Right kidney (tissue), 1 donor: ENCODE data around the gene LRRTM4.
"Not testable (repeated sequence)": the region's sequence is repeated elsewhere in the genome, so short reads cannot be mapped to it uniquely, and the experiment has no call there.

Experiments used
- DNase-seq: peaks from one replicate; pipeline ENCODE4 v3.0.0-alpha.2; 2016

LRRTM4 gene

DNA sequence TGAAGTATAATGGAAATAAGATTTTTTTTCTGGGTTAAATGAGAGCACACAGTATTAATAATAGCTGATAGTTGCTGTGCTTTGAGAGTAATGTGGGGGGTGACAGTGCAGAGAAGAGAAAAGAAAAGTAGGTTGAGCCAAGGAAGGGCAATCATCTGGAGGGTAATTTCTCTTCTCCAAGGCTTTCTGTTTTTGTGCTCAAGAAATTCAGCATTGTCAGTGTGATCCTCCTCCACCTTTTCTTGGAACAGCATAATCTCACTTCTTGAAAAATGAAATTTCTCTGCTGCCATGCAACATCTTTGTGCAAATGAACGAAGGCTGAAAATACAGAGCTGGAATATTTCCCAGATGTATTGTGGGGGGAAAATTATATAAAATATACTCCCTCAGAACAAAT is 673.1 kb downstream of the LRRTM4 start:
- DNase-seq: no peak

DNA sequence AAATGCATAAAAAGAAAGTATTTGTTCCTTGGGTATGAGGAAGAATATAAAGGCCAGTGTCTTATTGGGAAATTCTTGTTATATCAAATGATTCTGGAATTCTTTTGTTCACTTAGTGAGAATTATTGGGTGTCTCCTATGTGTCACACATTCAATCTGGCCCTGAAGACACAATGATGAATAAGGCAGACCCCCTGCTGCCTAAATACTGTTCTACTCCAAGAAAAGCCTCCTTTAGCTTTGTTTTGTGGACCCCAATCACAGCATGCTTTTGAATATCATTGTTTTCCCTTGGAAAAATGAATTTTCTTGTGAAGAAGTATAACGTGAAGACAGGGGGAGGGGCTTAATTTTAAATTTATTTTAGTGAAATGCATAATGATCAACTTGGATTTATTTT is 682.4 kb downstream of the LRRTM4 start:
- no peak for DNase-seq

- DNase-seq: no peak
Measured at GRCh38 chr2:76829374-76830234, 692.6 kb downstream of the LRRTM4 start.

- DNase-seq: no peak
Measured at GRCh38 chr2:76826691-76827090, 695.5 kb downstream of the LRRTM4 start.

- DNase-seq: no peak
Measured at GRCh38 chr2:76825140-76825970, 696.8 kb downstream of the LRRTM4 start.

DNA sequence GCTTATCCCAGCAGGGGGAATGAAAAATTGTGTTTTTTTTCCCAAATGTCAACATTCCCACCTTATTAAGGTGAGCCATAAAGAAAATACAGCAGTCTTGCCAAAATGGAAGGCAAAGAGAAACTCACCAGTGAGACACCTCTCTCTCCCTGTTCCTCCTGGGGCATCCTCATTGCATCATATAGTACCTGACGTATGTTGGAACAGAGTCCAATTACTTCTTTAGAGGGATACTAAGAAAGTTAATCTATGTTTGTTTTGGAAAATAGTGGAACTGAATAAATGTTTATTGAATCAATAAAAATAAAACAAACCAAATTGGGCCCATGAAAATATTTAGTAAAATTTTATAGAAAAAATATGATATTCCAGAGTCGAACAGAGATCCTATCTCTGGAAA is 700.4 kb downstream of the LRRTM4 start:
- DNase-seq: no peak

DNA sequence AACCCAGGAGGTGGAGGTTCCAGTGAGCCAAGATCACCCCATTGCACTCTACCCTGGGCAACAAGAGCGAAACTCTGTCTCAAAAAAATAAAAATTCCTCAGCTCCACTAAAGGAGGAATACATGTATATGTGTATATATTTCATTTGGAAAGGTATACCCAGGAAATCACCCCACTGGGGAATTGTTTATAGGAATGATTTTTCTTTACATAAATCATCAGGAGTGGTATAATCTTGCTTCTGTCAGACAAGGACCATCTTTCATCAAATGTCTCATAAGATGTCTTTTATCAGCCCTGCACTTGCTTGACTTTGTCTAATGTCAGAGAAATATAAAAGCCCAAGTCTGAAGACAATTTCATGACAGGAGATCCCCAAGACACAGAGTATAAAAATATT is 709.1 kb downstream of the LRRTM4 start:
- DNase-seq: no peak

GRCh38 chr2:76812156-76812555 is 710.0 kb downstream of the LRRTM4 start:
- DNase-seq: peak; percentile 28

DNA sequence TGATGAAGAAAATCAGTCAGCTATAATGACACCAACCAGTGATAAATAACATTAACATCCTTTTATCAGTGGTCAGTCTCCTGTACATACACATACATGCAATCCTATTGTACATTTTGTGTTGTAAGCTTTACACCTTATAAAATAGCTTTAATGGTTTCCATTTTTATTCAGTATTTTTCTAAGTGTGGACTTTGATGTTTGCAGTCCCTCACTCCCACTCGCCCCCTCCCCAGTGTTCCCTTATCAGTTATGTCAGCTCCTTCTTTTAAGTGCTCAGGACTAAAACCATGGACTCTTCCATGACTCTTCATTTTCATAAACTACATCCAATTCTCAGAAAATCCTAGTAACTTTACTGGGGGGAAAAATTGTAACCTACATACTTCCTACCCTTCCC is 713.0 kb downstream of the LRRTM4 start:
- DNase-seq: peak; percentile 14

GRCh38 chr2:76808732-76809131 is 713.4 kb downstream of the LRRTM4 start:
- DNase-seq: peak; percentile 4

DNA sequence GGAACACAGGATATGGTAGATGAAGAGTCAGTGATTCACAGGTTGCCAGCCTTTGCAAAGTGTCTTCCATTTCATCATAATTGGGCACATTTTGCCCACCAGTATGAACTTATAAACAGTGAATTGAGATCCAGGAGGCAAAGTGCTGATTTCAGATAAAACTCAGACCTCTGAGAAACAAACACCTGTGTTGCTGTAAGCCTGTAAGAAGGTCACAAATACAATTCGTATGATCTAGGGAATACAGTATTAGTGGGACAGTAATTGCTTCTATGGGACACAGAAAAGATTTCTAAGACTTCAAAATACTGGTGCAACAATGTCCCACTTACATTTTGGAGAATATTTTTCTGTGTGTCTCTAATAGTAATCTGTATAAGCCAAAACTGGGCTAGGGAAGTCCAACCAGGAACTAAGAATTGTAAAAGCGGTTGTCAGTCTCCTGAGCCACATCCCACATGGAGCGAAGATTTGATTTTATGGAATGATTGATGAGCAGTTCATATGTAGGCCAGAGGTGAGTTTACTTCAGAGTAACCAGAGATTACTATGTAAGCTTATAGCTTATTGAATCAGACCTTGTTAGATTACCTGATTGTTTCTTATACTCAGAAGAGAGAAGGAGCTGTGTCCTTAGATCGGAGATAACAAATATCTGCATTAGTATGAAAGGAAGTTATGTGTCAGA is 728.4 kb downstream of the LRRTM4 start:
- no peak for DNase-seq

GRCh38 chr2:76781313-76781712 is 740.9 kb downstream of the LRRTM4 start:
- DNase-seq: not testable (repeated sequence)

GRCh38 chr2:76763276-76763675 is 758.9 kb downstream of the LRRTM4 start:
- no peak for DNase-seq

- DNase-seq: no peak
Measured at GRCh38 chr2:76760367-76760704, 761.8 kb downstream of the LRRTM4 start.

DNA sequence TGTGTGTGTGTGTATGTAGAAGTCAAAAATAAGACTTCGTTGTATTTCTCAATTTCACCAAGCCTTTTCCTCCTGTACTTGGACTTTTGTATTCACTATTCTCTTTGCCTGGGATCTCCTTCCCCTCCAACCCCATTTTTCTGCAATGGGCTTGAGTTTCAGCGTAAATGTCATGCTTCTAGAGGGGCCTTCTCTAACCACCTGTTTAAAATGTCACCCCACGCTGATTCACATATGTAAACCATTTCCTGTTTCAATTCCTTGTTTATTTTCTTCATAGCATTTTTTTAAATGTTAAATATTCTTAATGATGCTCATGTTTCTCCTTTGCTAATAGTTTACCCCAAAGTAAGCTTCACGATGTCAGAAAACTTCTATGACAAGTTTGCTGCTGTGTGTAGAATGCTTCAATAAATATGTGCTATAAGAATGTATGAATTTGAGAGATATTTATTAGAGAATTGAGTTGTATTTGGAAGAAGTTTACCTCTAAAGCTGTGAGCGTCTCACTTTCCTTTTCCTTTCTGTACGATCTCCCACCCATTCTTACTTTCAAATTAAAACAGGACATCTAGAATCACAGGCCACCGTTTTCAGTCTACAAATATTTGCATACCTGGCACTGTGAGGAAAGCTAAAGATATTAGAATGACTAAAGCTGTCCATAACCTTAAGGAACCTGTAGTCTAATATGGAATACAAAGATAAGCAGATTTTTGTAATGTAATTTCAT is 762.4 kb downstream of the LRRTM4 start:
- DNase-seq: no peak

- DNase-seq: no peak
Measured at GRCh38 chr2:76752506-76752905, 769.7 kb downstream of the LRRTM4 start.

- DNase-seq: no peak
Measured at GRCh38 chr2:76749858-76750257, 772.3 kb downstream of the LRRTM4 start.

- no peak for DNase-seq
Measured at GRCh38 chr2:76748581-76749296, 773.4 kb downstream of the LRRTM4 start.

DNA sequence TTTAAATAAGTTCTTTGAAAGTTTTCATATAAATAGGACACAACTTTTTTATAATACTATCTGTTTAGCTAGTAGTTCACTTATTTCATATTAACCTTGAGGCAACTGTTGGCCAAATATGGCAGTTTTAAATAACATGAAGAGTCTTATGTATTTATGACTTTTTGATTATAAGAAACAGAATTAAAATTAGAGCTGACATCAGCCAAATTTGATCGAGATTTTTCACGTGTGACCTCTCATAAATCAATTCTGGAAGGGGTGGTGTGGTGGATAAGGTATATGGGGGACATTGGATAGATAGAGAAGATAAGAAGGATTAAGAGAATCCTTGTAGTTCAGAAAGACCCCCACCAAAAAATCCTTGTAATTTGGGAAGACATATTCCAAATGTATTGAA is 776.6 kb downstream of the LRRTM4 start:
- DNase-seq: no peak

GRCh38 chr2:76737607-76738006 is 784.6 kb downstream of the LRRTM4 start:
- DNase-seq: no peak

- DNase-seq: no peak
Measured at GRCh38 chr2:76733736-76734135, 788.4 kb downstream of the LRRTM4 start.

DNA sequence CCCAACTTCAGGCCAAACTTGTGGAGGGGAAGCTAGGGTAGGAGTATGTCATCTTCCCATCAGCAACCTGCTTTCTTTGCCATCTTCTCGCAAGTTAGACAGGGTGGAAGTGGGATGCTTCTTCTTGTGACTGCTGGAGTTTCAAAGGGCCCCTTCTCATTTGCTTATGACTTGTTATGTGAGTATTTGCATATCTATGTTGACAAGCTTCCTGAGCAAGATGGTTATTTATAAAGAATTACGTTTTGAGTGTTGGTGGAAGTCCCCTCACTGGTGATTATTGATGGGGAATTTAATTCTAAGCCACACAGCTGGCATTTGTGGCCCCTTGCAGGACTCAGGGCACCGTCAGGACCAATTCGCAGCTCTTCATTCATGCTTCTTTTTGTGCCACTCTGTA is 791.0 kb downstream of the LRRTM4 start:
- DNase-seq: no peak
